Choroid plexus epithelial cell (primary cell): ENCODE measurements around the gene TBATA.

ENCODE experiments used
- DNase-seq: peaks from one replicate; pipeline ENCODE4 v3.0.0-alpha.2; 2010; ENCODE audit warnings: low read depth
- H3K4me3 ChIP-seq: 2 replicates; pipeline ENCODE4 v1.5.1; 2011; ENCODE audit warnings: low read depth, mild to moderate bottlenecking, control low read depth, low read length, moderate library complexity
- TF ChIP-seq, protein P1 (sequence below): conservative IDR thresholded peaks from 2 replicates; pipeline ENCODE4 v1.5.1; 2011; ENCODE audit warnings: low read depth, mild to moderate bottlenecking, control low read depth, inconsistent platforms, low read length, moderate library complexity

TBATA gene

DNA sequence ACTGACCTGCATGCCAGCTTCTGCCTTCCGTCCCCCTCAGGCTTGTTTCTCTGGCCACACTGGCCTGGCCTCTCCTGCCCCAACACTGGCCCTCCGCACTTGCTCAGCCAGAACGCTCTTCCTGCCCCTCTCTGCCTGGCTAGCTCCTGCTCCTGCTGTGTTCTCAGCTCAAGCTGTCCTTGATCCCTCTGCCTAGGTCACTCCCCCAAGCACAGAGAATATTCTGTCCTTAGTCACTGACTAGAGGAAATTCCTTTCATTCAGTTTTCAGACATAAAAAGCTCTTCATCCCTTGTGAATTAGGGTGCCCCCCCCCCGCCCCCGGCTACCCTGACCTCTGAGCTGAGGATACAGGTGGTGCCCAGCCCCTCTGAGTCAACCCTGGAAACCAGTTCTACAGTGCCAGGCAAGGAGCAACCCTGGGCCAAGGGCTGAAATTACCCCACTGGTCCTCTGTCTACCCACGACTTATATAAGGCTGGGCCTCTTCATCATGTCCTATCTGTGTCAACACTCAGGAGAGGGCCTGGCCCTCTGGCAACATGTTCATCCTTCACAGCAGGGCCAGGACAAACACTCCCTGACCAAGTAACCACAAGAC, 23.9 kb upstream of the TBATA start:
- peak; percentile 48 for DNase-seq
- TF ChIP-seq, protein P1, sequence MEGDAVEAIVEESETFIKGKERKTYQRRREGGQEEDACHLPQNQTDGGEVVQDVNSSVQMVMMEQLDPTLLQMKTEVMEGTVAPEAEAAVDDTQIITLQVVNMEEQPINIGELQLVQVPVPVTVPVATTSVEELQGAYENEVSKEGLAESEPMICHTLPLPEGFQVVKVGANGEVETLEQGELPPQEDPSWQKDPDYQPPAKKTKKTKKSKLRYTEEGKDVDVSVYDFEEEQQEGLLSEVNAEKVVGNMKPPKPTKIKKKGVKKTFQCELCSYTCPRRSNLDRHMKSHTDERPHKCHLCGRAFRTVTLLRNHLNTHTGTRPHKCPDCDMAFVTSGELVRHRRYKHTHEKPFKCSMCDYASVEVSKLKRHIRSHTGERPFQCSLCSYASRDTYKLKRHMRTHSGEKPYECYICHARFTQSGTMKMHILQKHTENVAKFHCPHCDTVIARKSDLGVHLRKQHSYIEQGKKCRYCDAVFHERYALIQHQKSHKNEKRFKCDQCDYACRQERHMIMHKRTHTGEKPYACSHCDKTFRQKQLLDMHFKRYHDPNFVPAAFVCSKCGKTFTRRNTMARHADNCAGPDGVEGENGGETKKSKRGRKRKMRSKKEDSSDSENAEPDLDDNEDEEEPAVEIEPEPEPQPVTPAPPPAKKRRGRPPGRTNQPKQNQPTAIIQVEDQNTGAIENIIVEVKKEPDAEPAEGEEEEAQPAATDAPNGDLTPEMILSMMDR = no peak
- no peak overlapping the region for H3K4me3 ChIP-seq

DNA sequence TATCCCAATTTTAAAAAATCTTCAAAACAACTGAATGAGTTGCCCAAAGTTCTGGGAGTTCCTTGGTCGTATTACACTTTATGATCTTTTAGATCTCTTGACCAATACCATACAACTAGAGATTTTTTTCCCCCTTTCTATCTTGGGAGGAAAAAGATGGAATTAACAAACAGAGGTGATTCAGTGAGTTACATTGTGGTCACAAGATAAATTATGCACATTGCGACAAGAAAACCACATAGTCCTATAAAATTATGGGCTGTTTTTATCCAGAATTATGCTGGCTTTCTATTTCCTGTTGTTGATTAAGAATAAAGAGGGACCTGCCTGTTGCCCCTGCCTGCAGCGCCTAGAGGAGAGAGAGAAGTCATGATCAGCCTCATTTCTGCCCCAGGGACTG, 22.4 kb upstream of the TBATA start:
- TF ChIP-seq, protein P1 = no peak
- DNase-seq = no peak
- H3K4me3 ChIP-seq = no peak overlapping the region

DNA sequence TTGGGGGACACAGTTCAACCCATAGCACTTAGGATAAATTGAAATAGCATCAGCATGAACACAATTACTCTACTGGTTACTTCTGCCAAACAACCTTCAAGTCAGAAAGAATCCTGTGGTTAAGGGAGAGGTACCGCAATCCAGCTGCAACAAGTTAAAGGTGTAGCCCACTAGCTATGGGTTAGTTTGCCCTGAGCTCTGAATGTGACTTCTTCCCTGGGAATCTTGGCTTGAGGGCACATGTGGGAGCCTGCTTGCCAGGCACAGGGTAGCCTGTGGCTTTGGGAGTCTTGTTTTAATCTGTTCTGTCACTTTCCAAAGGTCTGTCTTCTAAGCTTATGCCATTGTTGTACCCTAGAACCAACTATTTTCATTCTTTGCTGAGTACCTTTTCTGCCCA, 21.7 kb upstream of the TBATA start:
- TF ChIP-seq, protein P1 = no peak
- no peak for DNase-seq

DNA sequence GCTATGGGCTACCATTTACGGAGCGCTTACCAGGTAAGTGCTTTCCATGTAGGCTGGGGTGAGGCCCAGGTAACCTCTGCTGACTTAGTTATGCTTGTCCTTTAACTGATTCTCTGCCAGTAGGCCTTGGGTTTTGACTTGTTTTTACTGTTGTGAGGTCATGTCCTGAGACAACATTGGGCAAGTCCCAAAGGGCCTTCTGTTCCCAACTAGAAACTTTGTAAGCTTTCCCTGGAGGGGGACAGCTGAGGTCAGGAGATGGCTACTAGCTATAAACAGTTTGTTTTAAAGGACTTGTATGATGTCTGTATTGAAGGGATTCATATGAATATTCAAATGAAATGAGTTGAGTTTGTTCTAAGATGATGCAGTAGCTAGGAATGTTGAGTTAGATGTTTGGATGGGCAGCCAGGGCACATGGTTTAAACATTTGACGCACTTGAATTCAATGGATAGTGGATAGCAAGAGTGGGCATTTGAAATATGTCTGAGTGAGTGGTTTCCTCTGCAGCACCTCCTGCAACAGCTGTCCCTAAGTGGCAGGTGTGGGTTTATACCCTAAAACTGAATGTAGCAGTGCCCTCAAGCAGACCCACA, 20.5 kb upstream of the TBATA start:
- no peak overlapping the region for H3K4me3 ChIP-seq
- TF ChIP-seq, protein P1 = no peak
- DNase-seq = no peak

More for the DNA sequence above, 21.7 kb upstream of the TBATA start:
- no peak overlapping the region for H3K4me3 ChIP-seq

DNA sequence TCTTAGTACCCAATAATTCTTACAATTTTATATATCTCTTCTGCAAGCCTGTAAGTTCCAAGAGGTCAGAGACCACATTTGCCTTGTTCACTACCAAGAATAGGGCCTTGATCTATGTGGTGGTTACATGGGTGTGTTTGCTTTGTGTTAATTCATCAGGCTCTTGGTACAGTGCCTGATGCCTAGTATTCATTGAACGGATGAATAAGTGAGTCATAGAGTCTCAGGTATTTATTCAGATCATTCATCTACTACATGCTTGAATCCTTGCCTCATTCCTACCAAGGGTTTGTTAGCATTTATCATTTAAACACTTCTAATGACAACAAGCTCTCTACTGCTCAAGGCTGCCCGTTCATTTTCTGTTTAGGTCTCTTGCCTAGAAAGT, 19.2 kb upstream of the TBATA start:
- H3K4me3 ChIP-seq = no peak overlapping the region
- TF ChIP-seq, protein P1 = no peak
- DNase-seq = no peak

DNA sequence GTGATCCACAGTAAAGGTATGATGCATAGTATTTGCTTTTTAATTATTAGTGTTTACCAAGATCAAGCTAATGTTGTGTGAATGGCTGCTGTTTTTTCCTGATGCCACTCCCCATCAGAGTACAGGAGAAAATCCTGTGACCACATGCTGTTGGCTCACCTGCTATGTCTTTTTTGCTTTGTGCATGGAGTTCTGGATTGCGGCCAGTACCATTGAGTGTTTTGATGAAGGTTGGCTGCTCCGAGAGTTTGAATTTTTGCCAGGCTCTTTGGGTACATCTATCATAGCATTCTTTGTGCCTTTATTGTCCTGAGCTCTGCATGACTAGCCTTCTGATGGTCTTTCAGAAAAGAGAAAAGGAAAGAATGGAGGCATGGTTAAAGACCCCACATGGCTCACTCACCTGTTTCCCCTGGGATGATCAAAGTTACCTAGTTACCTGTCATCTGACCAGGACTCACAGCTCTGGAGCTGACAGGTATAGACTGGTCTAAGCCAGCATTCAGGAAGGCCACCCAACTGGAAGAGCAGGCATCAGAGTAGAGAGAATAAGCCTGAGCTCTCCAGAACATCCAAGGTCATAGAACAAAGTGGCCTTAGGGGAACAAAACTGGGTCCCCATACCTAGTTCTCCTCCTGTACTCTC, 18.7 kb upstream of the TBATA start:
- DNase-seq = no peak
- no peak overlapping the region for H3K4me3 ChIP-seq
- TF ChIP-seq, protein P1 = no peak
